HCT116 (cell line): ENCODE results near the gene ZFYVE27.

Experiments
- CEBPB ChIP-seq: IDR thresholded peaks from 2 replicates; pipeline ENCODE4 v1.6.1; 2012; ENCODE audit warnings: low read depth
- CTCF ChIP-seq, 3 experiments: fragments of 200-600 bp in 1 of 3; sonication (generic) in 1 of 3; IDR thresholded peaks in 2 of 3; conservative IDR thresholded peaks in 1 of 3; 2 replicates each; pipeline ENCODE4 v1.5.1; 2012 to 2017; ENCODE audit warnings: low read depth in 2 of 3, low read length in 2 of 3, antibody characterized with exemption in 1 of 3, borderline replicate concordance in 1 of 3, control low read depth in 1 of 3, mild to moderate bottlenecking in 1 of 3, mixed read lengths in 1 of 3, mixed run types in 1 of 3, moderate library complexity in 1 of 3; ENCODE audit not compliant: insufficient read depth in 1 of 3
- EZH2 ChIP-seq: fragments of 200-600 bp; sonication (generic); IDR thresholded peaks from 2 replicates; pipeline ENCODE4 v1.6.1; 2017; ENCODE audit warnings: antibody characterized with exemption, mixed run types
- EZH2phosphoT487 ChIP-seq: fragments of 200-600 bp; IDR thresholded peaks from 2 replicates; pipeline ENCODE4 v1.6.1; 2018; ENCODE audit warnings: antibody characterized with exemption, borderline replicate concordance
- JUND ChIP-seq: IDR thresholded peaks from 2 replicates; pipeline ENCODE4 v1.6.1; 2012
- MAX ChIP-seq: IDR thresholded peaks from 2 replicates; pipeline ENCODE4 v1.6.1; 2012
- POLR2A ChIP-seq: IDR thresholded peaks from 2 replicates; pipeline ENCODE4 v1.7.0; 2011; ENCODE audit warnings: borderline replicate concordance; ENCODE audit not compliant: insufficient read depth, insufficient read length; ENCODE audit errors: extremely low read depth
- REST ChIP-seq: IDR thresholded peaks from 2 replicates; pipeline ENCODE4 v1.6.1; 2012; ENCODE audit warnings: low read depth
- SP1 ChIP-seq: IDR thresholded peaks from 2 replicates; pipeline ENCODE4 v1.6.1; 2012; ENCODE audit warnings: low read depth
- TCF7L2 ChIP-seq: IDR thresholded peaks from 2 replicates; pipeline ENCODE4 v1.7.0; 2011; ENCODE audit warnings: borderline replicate concordance, inconsistent platforms; ENCODE audit not compliant: insufficient read depth, insufficient read length; ENCODE audit errors: extremely low read depth
- ZNF274 ChIP-seq: fragments of 200-500 bp; sonication (Bioruptor generic); IDR thresholded peaks from 2 replicates; pipeline ENCODE4 v1.6.1; 2014; ENCODE audit warnings: mild to moderate bottlenecking, low read depth, low read length, inconsistent platforms

GRCh38 chr10:97777143-97777542 lies 40.2 kb downstream of the ZFYVE27 start:
- TF ChIP-seq CTCF (IDR thresholded peaks at IDR 0.05 in 2 of 3, conservative IDR thresholded peaks at IDR 0.05 in 1 of 3; ENCODE audit: borderline replicate concordance in 1 of 3, insufficient read depth in 1 of 3, low read depth in 2 of 3, low read length in 2 of 3): no peak
- no peak for TF ChIP-seq EZH2
- no peak for TF ChIP-seq EZH2phosphoT487
- TF ChIP-seq REST: no peak
- no peak for TF ChIP-seq POLR2A
- TF ChIP-seq CEBPB: no peak
- TF ChIP-seq TCF7L2: no peak
- no peak for TF ChIP-seq SP1
- TF ChIP-seq ZNF274: no peak
- no peak for TF ChIP-seq MAX
- TF ChIP-seq JUND: no peak
